ENCODE data around the gene GPC5.
"Not testable (repeated sequence)": the region's sequence is repeated elsewhere in the genome, so short reads cannot be mapped to it uniquely, and the experiment has no call there.

Gene GPC5

DNA sequence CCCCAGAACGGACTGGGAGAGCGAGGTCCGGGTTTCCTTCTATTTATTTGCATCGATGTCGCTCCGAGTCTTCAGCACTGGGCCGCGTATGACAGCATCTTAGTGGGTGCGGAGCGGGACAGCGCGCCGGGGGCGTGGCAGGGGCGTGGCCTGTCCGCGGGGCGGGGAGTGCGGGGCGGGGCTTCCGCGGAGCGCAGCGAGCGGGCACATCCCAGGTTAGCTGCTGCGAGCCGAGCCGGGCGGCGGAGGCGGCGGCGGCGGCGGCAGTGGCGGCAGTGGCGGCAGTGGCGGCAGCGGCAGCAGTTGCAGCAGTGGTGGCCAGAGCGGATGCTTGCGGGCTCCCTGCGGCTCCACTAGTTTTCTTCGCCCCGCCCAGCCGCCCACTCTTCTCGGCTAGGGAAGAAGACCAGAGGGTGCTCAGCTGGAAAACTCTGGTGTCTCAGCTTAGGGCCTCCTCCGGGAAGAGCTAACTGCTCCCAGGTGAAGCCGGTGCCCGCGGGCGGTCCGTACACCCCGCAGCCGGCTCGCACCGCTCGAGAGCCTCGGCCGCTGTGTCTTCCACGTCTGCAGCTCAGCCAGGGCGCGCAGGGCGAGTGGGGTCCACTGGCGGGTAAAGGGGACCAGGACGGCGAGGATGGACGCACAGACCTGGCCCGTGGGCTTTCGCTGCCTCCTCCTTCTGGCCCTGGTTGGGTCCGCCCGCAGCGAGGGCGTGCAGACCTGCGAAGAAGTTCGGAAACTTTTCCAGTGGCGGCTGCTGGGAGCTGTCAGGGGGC lies at the start of gene GPC5:
GPC5 (plus strand) TSS at position 209 of the 776 bp plus-strand sequence.
- peak; percentile 61 to 82 (median 71) for DNase-seq

DNA sequence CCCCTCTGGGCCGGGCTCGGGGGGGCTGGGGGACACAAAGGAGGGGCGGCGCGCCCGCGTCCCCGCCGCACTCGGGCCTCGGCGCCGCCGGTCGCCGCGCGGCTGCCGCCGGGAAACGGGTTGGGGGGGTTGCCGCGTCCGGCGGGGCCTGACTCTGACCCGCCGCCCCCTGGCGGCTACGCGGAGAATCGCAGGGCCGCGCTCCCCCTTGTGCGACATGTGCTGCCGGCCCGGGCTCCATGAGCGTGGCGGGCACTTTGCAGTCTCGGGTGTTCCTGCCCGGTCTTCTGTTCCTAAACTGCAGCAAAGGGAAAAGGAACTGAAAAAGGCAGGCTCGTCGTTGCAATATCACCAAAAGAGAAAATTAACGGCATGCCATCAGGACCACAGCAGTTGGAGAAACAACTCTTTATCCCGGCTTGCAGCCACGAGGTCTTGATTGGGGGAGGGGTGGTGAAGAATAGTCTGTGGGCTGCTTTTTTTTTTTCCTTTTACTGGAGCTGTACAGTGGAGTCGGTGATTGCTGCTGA lies 49.5 kb upstream of the GPC5 start:
- DNase-seq, result peak; percentile 77 to 90 (median 84)

DNA sequence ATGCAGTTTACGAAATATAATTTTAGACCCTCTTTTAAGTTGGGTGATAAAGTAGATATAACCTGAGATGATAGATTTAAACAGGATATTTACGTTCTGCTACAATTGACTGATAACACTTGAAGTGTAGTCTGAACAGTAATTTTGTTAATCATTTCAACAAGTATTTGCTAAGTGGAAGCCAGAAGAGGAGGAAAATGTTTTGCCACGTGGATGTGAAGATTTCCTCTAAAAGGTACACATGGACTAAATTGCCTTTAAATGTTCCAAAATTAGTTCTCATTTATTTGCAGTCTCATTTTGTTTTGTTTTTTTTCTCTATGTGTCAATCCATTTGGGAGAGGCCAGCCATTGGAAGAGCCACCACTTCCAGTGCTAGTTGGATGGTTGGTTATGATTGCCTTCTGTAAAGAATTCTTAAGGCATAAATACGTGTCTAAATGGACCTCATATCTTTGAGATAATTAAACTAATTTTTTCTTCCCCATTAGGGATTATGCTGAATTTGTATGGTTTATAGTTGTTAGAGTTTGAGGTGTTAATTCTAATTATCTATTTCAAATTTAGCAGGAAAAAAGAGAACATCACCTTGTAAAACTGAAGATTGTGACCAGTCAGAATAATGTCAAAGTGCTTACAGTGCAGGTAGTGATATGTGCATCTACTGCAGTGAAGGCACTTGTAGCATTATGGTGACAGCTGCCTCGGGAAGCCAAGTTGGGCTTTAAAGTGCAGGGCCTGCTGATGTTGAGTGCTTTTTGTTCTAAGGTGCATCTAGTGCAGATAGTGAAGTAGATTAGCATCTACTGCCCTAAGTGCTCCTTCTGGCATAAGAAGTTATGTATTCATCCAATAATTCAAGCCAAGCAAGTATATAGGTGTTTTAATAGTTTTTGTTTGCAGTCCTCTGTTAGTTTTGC lies 48.2 kb upstream of the GPC5 start:
- DNase-seq, result no peak

DNA sequence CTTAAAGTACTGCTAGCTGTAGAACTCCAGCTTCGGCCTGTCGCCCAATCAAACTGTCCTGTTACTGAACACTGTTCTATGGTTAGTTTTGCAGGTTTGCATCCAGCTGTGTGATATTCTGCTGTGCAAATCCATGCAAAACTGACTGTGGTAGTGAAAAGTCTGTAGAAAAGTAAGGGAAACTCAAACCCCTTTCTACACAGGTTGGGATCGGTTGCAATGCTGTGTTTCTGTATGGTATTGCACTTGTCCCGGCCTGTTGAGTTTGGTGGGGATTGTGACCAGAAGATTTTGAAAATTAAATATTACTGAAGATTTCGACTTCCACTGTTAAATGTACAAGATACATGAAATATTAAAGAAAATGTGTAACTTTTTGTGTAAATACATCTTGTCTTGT lies 47.3 kb upstream of the GPC5 start:
- no peak for DNase-seq

DNA sequence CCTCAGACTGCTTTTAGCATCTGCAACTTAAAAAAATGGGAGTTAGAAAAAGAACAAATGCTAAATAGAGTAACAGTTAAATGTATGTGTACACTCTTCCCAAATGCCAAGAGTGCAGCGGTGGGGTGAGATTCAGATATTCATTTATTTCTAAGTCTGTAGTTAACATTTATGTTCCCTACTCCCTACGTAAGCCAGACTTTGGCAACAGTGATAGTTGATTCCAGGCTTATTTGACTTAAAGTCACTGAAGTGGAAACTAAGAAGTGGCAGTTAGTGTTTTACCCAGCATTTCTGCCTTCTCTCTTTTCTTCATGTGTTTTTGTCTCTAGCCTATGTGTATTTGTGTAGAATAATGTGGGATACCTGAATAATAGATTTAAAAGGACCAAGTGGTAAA lies 46.4 kb upstream of the GPC5 start:
- DNase-seq, result no peak

DNA sequence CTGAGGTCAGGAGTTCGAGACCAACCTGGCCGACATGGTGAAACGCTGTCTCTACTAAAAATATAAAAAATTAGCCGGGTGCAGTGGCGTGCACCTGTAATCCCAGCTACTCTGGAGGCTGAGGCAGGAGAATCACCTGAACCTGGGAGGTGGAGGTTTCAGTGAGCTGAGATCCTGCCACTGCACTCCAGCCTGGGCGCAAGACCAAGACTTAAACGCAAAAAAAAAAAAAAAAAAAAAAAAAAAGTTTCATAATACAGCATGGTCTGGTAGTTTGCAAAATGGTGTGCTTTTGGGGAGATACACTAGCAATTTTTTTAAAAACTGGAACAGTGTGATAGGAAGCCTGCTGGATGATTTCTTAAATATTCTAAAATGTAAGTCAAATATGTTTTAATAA lies 45.5 kb upstream of the GPC5 start:
- DNase-seq, result not testable (repeated sequence)

DNA sequence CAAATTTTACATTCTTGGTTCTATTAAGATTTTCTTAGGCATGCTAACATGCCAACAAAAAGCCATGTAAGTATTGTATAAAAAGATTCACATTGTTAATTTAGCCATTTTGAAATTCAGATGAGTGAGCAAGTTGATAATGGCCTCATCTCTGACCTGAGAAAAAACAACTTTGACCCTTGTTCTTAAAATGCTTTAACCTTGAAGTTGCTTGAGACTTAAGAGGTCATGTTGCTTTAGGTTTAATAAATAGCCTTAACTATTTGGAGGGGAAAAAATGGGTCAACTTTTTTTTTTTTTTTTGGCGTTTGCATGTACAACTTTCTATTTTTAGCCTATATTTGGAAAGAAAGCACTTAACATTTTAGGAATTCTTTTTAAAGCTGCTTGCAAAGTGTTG lies 44.9 kb upstream of the GPC5 start:
- DNase-seq, result no peak

DNA sequence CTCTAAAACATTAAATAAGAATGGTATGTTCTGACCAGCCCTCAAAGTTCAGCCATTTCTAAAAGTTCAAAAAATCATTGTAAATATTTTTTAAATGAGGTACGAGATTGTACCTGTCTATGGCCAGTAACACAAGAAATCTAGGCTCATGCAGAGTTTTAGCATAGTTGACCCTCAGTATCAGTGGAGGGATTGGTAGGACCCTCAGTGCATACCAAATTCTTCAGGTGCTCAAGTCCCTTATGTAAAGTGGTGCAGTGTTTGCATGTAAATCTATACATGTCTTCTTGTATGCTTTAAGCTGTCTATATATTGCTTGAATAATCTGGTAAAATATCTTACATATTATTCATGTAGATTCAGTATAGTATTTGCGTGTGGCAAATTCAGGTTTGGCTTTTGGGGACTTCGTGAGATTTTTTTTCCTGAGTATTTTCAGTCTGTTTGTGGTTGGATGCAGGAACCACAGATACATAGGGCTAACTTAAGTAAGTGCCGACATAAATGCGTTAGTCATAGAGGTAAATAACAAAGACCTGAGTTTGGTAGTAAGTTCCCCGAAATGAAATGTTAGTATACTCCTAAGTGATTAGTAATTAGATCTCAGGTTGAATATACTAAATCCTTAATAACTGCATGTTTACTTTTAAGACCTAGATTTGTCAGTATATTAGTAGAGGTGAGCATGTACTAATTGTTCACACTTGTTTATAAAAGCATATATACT lies 43.2 kb upstream of the GPC5 start:
- no peak for DNase-seq

DNA sequence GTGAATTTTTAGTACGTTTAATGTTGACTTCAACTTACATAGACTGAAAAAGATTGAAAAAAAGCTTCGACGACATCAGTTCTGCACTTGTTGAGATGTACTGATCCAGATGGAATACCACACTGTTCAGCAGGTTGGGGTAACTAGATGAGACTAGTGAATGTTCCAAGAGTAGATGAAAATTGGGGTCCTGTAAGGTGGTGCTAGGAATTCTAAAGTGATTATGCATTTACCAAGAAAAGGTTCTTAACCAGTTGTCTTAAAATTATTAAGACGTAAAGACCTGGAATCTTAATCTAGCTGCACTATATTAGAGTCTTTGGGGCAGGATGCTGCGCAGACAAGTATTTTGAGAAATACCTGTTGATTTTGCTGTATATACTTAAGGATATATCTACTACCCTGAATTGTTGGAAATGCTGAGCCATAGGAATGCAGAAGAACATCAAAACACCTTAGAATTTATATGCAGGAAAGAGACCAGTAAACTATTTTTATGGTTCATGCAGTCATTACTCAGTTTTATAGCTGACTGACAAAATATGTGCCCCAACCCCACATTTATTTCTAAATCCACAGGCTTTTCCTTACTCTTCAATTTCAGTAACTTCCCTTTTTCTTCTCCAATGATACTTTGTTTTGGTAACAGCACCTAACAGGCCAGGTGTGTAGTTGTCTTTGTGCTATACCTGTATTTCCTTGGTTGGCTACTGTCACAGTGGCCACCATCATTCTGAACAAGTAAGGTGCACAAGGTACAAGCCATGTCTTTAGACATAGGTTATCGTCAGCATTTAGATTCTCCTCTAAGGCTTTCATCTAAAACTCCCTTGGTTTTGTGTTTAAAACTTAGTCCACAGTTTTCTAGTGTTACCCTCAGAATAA lies 42.4 kb upstream of the GPC5 start:
- DNase-seq, result no peak

DNA sequence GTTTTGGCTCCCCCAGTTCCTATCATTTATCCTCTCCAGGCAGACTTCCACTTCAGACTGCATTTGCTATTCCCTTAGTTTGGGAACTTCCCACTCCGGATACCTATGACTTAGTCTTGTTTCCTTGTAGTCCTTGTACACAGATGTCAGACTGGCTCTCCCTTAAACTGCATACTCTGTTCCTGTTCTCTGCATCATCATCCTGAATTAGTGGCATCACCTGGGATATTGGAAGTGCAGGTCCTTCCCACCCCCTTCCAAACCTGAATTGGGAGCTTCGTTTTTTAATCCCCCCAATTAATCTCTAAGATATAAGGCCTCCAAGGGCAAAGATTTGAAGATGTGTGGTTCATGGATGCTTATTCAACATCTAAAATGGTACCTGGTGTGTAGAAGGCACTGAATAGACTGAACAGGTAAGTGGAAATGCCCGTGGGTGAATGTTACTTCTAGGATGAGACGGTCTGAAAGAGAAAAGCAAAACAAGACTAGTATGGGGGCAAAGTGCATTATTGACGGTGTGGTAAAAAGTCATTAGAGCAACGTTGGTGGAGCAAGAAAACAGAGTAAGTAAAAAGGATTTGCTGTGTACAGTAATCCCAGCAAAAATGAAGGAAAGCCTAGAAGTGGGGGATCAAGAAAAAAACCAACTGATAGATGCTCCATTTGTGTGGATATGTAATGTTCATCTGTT lies 41.4 kb upstream of the GPC5 start:
- DNase-seq, result no peak

DNA sequence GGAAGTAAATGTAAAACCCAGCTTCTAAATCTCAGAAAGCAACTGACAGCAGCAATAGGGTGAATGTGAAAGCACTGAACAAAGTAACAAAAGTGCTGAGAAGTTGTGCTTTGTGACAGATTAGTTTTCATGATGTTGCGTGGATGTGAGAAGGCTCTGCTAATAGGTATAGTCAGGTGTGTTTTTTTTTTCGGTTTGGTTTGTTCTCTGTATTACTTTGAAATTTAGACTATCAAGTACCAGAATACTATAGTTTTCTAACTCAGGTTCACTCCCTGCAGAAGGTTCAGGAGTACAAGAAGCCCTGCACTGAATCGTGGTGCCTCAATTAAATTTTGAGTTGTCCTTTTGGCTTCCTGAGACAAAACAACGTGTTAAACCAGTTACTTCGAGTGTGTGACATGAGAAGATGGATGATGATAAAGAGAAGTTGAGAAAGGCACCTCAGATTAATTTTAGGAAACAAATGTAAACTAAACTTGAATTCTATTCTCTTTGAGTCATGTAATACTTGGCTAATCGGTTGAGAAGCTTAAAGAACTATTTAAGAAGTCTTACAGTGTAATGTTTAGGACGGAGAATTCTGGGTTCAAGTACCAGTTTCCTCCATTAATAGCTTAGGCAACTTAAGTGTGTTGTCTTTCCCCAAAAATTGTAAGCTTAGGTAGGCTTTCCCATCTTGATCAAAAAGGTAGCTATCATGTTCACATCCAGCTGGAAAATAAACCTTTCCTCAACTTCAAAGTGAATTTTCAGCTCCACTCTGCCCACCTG lies 40.6 kb upstream of the GPC5 start:
- no peak for DNase-seq

DNA sequence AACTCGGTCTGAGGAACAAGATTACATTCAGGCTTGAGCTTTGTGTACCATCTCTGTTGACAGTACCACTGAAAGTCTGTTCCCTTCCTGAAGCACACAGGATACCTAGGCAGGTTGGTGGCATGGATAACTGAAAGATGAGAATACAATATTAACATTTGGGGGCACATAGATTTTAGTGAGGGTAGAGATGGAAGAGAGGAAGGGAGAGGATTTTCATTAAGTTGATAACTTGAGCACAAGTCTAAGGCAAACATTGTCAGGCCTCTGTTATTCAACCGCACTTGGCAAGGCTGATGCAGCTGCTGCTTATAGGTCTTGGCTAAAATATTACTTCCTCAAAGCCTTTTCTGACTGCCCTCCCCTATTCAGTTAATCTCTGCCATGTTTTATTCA lies 40.0 kb upstream of the GPC5 start:
- DNase-seq, result no peak

DNA sequence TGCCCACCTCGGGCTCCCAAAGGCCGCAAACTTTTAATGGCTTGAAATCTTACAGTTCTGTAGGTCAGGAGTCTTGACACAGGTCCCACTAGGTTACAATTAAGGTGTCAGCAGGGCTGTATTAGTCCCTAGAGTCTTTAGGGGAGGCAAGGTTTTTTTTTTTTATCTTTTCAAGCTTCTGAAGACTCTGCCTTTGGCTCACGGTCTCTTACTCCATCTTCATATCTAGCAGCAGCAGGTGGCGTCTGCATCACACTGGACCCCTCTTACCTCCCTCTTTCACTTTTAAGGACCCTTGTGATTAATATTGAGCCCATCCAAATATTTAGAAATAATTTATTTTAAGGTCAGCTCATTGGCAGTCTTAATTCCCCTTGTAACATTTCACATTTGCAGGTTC lies 39.3 kb upstream of the GPC5 start:
- DNase-seq, result no peak

DNA sequence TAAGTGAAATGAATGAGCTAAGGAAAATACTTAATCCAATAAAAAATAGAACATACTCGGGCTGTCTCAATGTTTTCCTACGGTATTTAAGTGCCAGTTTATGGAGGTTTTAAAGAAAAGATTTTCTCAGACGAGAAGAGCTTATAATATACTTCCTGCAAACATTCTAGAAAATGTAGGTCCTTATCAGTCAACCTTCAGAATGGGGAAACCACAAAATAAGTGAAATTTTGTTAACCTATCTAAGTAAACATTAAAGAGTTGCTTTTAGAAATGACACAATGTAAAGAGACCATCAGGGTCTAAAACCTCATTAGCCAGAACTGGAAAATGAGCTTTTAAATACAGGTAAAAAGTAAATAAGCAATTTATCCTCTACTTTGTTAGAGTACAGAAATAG lies 38.8 kb upstream of the GPC5 start:
- DNase-seq, result no peak

DNA sequence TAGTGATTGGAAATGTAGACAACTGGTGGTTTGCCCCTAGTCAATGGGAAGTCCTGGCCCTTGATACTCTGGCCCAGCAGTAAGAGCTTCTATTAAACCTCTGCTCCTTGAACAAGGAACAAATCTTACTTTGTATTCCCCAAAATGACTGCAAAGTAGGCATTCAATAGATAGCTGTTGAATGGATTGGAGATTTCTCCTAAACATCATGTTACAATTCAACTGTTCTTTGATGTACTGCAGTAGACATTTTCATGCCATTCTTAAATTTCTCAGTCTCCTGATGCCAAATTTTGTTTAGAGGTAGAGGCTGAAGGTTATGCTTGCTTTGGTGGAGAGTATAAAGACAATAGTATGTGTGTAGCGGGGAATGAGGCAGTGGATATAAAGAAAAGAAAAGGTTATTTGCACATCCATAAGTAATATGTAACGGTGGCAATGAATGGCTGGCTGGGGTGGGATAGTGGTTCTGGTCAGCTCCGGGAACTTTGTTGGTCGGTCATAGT lies 38.1 kb upstream of the GPC5 start:
- no peak for DNase-seq

DNA sequence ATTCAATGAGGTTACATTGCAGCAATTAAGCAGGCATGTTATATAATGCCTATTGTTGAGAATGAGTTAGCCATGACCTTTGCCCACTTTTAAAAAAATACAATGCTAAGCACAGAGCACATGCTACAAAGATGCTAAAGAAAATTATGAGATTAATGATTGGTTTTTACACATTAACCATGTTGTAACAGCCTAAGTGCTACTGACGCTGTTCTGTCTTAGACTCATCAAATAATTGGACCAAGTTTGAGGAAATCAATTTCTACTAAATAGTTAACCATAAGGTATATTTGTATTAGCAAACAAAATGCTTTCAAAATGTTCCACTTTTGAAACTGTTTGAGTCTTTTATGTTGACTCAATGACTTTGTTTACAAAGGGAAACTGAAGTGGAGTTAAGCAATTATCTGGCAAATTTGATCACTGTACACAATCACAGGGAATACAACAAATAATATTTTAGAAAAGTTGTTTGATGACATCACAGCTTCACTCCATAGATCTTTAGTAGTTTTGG lies 36.6 kb upstream of the GPC5 start:
- DNase-seq, result no peak

DNA sequence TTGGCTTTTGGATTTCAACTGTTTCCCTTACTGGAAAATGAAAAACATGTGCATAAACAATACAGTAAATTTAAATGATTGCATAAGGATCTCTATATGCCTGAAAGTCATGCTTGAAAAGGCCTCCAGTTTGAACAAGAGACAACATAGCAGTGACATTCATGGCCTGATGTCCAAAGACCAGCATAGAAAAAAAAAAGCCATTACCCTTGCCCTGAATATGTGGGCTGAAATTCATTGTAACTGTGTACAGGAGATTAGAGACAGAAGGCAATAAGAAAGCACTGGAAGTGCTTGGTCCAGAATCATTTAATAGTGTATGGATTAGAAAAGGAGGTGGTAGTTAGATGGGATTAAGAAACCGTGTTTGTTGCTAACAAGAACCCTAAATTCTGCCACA lies 35.5 kb upstream of the GPC5 start:
- no peak for DNase-seq

DNA sequence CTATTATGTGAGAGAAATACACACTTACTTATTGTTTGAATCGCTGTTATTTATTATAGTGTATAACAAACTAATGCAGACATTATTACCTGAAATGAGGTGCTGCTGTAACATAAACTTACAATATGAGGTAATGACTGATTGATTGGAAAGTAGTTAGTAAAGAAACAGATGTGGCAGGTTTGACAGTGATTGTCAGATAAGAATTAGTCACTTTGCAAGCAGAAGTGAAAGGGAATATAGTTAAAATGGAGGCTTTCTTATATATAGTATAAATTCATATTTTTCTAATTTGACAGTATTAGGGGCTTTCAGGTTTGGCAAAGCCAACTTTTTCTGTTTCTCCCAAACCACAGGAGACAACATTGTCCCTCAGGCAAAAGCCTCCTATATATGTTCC lies 30.3 kb upstream of the GPC5 start:
- DNase-seq, result no peak

DNA sequence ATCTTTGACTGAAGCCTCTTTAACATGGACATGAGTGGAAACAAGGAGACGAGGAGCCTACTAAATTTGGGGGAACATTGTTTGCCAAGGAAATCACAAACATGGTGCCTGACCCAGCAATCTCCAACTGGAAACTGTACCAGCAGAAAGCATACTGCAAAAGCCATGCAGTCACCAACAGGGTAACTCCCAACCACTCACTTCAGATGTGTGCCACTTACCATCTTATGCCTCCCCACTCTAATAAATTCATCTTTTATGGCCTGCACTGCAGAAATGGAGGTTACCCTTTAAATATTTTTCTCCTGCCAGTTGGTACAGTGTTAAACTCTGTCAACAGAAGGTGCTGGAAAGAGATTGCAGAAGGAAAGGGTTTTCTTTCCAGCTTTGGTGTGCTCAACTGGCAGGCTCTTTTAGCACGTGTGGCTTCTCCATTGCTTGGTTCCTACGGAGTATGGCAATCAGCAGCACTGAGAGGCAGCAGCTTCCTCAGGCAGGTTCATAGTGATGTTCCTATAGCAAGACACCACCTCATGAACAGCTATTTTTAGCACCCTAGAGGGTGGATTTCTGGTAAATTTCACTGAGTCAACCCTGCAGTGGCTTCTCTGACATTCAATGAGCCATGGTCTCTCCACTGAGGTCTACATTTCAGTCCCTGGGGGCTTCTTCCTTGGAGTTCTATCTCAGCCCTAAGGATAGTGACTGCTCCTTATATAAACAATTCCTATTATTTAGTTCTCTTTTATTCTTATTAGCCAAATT lies 29.6 kb upstream of the GPC5 start:
- DNase-seq, result no peak

DNA sequence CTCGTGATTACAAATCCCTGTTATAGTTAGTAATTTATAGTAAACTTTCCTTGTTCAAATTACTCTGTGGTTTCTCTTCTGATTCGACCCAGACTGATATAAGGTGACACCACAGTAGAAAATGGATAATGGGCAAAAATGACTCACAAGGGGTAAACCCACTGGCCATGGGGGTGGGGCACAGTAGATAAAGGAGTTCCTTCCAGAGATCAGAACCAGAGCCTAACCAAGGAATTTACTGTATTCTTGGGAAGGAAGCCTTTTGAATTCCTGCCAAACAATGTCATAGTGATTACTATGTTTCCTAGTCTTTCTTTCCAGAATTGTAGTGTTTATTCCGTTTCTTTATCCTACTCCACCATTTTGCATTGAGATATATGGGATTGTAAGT lies 29.0 kb upstream of the GPC5 start:
- no peak for DNase-seq
